Islet of Langerhans (tissue), 1 donor: ENCODE data around the gene SFXN5.

Experiments
- FAIRE-seq: peaks from one replicate; lab custom pipeline; 2011; peaks lifted over from hg19 to GRCh38; lab: Jason Lieb, UNC

Gene SFXN5

GRCh38 chr2:72993147-72993932 is 78.2 kb downstream of the SFXN5 start:
- FAIRE-seq, result peak; percentile 41

DNA sequence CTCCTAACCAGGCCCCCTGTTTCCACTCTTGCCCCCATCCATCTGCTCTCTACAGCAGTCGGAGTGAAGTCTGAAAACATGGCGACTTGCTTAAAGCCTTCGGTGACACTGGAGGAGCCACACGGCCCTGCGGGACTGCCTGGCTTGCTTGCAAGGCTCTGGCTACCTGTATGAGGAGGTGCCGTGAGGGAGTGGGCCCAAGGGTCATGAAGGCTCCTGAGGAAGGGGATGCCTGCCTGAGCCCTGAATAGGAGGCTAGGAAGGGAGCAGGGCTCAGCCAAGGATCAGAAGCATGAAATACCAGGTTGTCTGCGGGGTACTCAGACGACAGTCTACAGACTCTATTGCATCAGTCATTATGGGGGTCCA is 78.8 kb downstream of the SFXN5 start:
- FAIRE-seq, result no peak

DNA sequence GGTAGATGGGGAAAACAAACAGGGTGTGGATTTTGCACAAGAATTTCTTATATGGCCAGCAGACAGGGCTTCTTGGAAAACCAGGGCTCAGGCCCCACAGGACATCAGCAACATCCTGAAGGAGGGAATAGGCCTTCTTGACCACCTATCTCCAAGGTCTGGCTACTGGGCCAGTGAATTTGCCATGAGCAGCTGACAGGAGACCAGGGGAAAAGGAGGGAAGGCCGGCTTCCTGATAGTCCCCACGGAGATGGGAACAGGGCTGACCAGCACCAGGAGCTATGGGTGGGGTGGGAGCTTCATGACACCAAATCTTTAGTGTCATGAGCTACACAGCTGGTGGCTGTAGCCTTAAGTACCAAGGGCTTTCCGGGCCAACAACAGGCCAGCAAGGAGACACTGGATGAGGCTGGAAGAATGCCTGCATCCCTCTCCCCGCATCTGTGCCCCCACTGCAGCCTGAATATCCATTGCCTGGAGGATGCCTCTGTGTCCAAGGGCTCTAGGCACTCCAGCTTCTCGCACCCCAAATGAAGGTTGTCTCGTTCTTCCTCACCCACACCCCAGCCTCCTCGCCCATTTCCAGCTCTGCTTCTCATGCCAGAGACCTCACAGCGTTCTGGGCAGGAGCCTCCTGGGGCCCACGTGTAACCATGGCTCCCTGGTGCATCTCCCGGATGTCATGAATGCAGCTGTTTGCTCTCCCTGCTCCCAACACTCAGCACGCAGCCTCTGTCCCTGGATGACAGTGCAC is 79.4 kb downstream of the SFXN5 start:
- no peak for FAIRE-seq

GRCh38 chr2:72991439-72991725 is 80.1 kb downstream of the SFXN5 start:
- FAIRE-seq, result no peak

DNA sequence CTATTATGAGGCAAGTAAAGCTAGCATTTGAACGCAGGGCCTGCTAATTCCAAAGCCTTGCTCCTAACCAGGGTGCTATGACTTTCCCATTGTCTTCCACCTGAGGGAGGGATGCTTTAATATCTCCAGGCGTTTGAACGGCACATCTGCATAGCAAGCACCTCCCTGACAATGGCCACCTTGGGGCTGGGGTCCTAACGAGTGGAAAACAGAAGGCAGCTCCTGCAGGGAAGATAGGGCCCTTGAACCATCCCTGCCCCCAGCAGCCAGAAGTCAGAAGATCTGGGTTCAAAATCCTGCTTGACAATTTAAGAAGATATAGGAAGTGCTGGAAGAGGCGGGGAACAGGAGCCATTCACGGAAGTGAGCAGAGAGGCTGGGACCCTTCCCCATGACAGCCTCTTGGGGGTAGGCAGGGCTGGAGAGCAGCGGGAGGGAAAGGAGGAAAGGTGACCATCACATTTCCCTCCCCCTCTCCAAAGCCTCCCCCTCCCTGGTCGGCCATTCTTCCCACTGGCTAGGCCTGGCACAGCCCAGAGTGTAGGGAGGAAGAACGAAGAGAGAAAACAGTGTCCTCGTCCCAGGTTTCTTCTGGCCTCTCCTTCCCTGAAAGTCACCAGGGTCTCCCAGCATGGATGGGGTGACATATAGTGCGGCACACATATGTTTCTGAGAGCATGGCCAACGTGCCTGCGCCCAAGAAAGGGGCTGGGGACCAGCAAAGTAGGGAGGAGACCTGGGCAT is 80.6 kb downstream of the SFXN5 start:
- FAIRE-seq, result no peak

- FAIRE-seq, result no peak
Measured at GRCh38 chr2:72989770-72990556, 81.5 kb downstream of the SFXN5 start.

GRCh38 chr2:72988726-72989273 is 82.7 kb downstream of the SFXN5 start:
- no peak for FAIRE-seq

- FAIRE-seq, result no peak
Measured at GRCh38 chr2:72988041-72988440, 83.5 kb downstream of the SFXN5 start.

DNA sequence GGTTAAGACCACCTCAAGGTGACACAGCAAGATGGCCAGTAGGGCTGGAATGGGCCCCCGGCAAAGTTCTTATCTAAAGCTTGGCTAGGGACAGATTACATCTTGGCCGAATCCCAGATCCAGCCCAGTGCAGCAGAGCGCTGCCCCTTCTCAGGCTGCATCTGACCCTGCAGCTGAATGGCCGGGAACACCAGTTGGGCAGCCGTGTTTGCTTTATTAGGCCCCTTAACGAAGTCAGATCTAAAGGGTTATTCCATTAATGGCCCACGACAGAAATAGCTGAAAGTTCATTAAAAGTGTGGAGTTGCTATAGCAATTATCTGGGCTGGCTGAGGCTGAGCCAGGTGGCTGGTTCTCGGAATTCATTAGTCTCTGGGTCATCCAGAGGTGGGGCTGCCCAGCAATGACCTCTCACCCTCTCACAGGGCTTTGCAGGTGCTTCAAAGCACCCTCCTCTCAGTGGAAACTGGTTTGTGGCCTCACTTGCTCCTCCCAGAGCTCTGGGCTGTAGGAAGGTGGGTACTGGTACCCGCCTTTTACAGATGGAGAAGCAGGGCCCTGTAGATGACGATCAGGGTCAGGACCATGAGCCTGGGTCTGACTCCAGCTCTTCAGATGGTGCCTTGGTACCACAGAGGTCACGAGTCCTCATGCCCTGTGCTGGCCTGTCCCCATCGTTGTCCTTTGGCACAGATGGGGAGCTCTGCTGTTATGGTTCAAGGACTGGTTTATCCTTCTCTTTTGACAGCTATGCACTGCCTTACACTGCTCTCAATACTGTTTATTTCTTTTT is 85.4 kb downstream of the SFXN5 start:
- FAIRE-seq, result no peak

DNA sequence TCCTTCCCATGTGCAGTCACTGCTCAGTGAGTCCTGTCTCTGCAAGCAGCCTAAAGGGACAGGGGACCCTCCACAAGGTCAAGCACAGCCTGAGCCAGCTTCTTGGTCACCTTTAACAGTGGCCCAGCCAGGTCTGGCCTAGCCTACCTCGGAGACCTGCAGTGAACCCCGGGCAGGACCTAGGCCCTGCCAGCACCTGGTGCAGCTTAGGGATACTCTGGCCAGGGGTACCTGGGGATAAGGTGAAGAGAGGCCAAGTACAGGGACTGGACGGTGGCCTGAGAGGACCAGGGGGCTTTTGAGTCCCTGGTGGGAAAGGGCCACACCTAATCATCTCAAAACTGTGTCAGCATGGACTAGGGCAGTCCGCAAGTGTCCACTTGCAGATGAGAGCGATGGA is 86.4 kb downstream of the SFXN5 start:
- no peak for FAIRE-seq

- FAIRE-seq, result no peak
Measured at GRCh38 chr2:72984172-72984671, 87.3 kb downstream of the SFXN5 start.

DNA sequence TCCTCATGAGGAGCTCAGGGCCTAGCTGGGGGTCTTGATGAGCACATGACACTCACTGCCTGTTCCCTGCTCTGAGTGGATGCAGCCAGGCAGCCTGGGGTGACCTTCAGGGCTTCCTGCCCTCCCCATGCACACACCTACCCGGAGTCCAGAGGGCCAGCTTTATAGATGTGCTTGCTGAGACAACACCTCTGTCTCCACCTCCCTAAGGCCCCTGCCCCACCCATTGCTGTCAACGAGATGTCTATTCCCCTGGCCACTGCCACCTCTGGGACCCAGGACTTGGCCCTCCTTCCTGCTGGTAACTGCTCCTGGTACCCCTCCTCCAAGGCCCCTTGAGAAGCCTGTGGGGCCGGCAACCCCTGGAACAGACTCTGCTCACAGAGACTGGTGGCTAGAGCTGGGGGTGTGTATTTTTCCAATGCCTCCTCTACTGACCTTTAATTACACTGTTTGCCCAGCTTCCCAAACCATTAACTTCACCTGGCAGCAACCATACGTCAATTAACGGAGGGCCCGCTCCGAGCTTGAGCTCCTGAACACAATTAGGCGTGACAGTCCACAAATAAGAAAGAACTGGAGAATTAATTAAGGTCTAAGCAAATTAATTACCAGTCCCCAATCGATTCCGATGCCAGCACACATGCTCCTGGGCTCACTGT is 87.9 kb downstream of the SFXN5 start:
- FAIRE-seq, result no peak

DNA sequence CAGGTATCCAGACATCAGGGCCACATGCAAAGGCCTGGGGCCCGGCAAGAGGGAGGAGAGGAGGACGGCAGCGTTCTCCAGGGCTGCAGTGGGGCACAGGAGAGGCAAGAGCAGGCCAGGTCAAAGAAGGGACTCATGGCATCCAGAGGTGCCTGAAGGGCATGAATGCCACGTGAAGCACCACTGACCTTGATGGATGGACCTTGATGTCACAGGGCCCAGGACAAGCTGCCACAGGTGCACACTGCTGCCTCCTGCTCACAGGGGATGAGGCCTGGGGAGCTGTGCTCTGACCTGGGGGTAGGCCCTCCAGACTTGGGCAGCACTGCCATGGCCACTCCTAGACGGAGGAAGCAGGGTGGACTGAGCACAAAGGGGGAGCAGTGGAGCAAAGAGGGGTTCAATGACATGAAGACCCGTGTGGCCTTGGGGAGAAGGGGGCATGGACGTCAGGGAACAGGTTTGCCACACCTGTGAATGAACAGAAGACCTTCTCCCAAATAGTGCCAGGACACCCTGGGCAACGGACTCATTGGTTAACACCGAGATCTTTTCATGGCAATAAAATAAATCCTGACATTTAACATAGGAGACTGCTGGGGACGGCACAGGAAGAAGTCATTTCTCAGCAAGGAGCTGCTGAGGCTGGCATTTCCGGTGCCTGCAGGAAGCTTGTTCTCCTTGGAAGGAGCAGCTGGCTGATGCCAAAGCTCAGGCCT is 88.6 kb downstream of the SFXN5 start:
- no peak for FAIRE-seq

DNA sequence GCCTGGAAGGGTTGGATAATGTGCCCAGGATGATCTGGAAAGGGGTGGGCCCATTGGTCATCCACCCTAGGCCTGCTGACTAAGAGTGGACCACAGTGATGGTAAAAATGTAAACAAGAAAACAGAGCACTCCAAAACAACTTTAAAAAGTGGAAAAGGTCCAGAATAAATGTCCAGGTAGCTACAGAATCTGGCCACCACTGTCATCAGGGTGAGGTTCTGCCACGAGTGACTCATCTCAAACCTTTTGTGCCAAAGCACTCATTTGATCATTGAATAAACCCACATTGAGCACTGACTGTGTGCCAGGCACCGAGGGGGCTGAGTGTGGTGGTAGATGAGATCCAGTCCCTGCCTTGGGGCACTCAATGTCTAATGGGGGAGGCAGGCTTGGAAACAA is 89.3 kb downstream of the SFXN5 start:
- no peak for FAIRE-seq

- no peak for FAIRE-seq
Measured at GRCh38 chr2:72981536-72981935, 90.0 kb downstream of the SFXN5 start.

DNA sequence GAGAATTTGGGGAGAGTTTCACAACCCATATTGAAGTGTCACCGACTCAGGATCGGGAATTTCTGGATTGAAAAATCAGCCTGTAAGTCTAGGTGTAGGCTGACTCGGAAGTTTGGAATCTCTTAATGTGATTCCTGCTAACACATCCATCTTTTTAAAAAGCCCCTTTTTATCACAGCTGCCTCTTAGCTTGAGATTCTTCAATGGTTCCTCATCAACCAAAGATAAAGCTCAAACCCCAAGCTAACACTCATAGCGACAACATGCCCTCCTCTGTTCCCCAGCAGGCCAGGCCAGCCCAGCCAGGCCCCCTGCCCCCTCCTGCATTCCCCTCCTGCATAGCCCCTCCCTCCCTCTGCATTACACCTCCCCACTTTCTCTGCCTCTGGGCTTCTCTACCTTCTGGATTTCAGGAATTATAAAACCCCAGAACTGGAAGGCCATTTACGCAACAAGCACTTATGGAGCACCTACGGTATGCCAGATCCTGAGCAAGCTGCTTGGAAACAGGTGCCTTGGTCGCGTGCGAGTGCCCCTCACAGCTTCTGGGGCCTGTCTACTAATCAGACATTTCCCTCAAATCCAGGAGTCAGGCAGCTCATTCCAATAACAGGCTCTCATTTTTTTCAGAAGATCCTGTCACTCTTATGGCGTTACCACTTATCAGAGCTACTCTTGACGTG is 90.8 kb downstream of the SFXN5 start:
- no peak for FAIRE-seq

GRCh38 chr2:72979896-72980295 is 91.6 kb downstream of the SFXN5 start:
- FAIRE-seq, result no peak

GRCh38 chr2:72975017-72975416 is 96.5 kb downstream of the SFXN5 start:
- no peak for FAIRE-seq

DNA sequence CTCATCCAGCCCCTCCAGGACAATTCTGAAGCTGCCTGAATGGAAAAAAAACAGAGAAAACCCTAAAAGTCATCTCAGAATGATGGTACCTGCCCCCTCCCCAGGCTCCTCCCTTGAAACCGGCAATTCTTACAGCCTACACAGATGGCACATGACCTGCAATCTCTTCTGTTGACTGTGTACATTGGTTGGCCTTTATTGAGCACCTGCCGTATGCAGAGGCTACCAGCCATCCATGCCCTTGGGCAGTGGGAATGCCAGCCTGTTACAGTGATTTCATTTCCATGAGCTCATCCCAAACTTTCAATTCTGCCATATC is 97.1 kb downstream of the SFXN5 start:
- FAIRE-seq, result no peak
